ENCODE data around the gene ARRDC4.

DNA sequence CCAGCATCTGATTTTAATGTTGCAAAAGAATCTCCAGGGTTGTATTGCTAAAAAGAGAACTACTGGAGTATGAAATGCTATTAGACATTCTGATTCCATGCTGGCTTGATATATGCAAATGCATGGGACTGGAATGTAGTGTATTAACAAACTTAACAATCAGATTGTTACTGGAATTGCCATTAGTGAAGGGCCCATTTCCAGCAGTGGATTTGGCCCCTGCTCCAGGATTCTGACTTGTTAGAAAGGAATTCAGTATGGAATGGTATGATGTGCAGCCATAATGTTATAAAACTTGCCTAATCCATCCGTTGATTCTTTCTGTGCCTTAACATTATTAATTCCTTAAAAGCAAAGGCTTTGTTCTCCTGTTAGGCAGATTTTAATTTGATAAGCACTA is 7.9 kb downstream of the ARRDC4 start:
- TF ChIP-seq POLR2AphosphoS5 (IDR thresholded peaks at IDR 0.05; ENCODE audit: borderline replicate concordance, low read depth, low read length) (no peak), EZH2 (IDR thresholded peaks at IDR 0.05) (no peak)

Data from SK-N-MC (cell line).